GM06990 (cell line): ENCODE data around the gene GBP1.
"Not testable (repeated sequence)": the region's sequence is repeated elsewhere in the genome, so short reads cannot be mapped to it uniquely, and the experiment has no call there.

ENCODE experiments used
- DNase-seq: peaks from one replicate; pipeline ENCODE4 v3.0.0-alpha.2; 2011; ENCODE audit not compliant: insufficient read length; ENCODE audit errors: extremely low read depth
- H3K27me3 ChIP-seq: replicated peaks from 2 replicates; pipeline ENCODE4 v1.6.0; 2011; ENCODE audit warnings: low read length; ENCODE audit not compliant: control insufficient read depth, insufficient read depth
- H3K36me3 ChIP-seq: 2 replicates; pipeline ENCODE4 v1.5.1; 2011; ENCODE audit warnings: low read length; ENCODE audit not compliant: control insufficient read depth, insufficient read depth
- H3K4me3 ChIP-seq: replicated peaks from 2 replicates; pipeline ENCODE4 v1.5.1; 2011; ENCODE audit warnings: low read depth, mild to moderate bottlenecking, control low read depth, low read length
- CTCF ChIP-seq: IDR thresholded peaks from 2 replicates; pipeline ENCODE4 v1.5.1; 2011; ENCODE audit warnings: low read length, control low read depth, mild to moderate bottlenecking, inconsistent platforms; ENCODE audit not compliant: insufficient read depth, poor library complexity, severe bottlenecking

The GBP1 gene

GRCh38 chr1:89025928-89026327 lies 39.1 kb downstream of the GBP1 start:
- Histone ChIP-seq H3K27me3 (no peaks in the 10 kb centered on the region), H3K4me3 (no peak overlapping the region), H3K36me3 (no peaks in the 10 kb centered on the region)
- no peak for DNase-seq
- no peak for TF ChIP-seq CTCF

- DNase-seq, result no peak
- Histone ChIP-seq H3K27me3 (no peaks in the 10 kb centered on the region), H3K4me3 (peak overlapping the region; percentile 3), H3K36me3 (no peaks in the 10 kb centered on the region)
- TF ChIP-seq CTCF, result no peak
Measured at GRCh38 chr1:89023026-89023425, 42.0 kb downstream of the GBP1 start.

GRCh38 chr1:89022167-89022959 lies 42.6 kb downstream of the GBP1 start, which contains the start of gene GBP3:
GBP3 (minus strand) TSS chr1:89022866; CDS start chr1:89020721, 2,145 bp downstream.
- no peak for DNase-seq
- Histone ChIP-seq H3K4me3 (peak within 1 kb of the TSS; percentile 70), H3K27me3 (no peaks in the 10 kb centered on the region), H3K36me3 (no peaks in the 10 kb centered on the region)
- no peak for TF ChIP-seq CTCF

- DNase-seq, H3K4me3 ChIP-seq, H3K36me3 ChIP-seq, H3K27me3 ChIP-seq: not testable (repeated sequence)
Measured at GRCh38 chr1:89018318-89018717, 46.7 kb downstream of the GBP1 start.

GRCh38 chr1:89008511-89008910 lies 56.5 kb downstream of the GBP1 start:
- no peak for DNase-seq
- TF ChIP-seq CTCF, result no peak
- no peaks in the 10 kb centered on the region for H3K27me3 ChIP-seq
- no peaks in the 10 kb centered on the region; the same call in none of the 2 replicates for H3K36me3 ChIP-seq
- H3K4me3 ChIP-seq, result no peak overlapping the region

GRCh38 chr1:89005286-89006151 lies 59.5 kb downstream of the GBP1 start:
- no peaks in the 10 kb centered on the region; the same call in none of the 2 replicates for H3K36me3 ChIP-seq
- DNase-seq, result no peak
- H3K27me3 ChIP-seq, result no peaks in the 10 kb centered on the region
- no peak overlapping the region for H3K4me3 ChIP-seq
- no peak for TF ChIP-seq CTCF
